Left renal cortex interstitium (tissue), 4 donors: ENCODE results near the gene B4GALT6. TPM values are rescaled to one million over a fixed set of nuclear protein-coding genes. Genes with fewer than 3 reads are reported as not detected.
"Not testable (repeated sequence)": the region's sequence is repeated elsewhere in the genome, so short reads cannot be mapped to it uniquely, and the experiment has no call there.

ENCODE experiments used
- DNase-seq, 4 donors: peaks; one replicate each; pipeline ENCODE4 v3.0.0-alpha.2; 2013; ENCODE audit warnings: low read depth in 4 of 4, low spot score in 2 of 4, missing footprints in 1 of 4
- polyA plus RNA-seq, 4 donors: library from polyadenylated mRNA; unstranded; fragments of 120-200 nt; gene quantifications; one replicate each; pipeline ENCODE4 v1.2.1, GENCODE V29; 2013; ENCODE audit not compliant: insufficient read length in 4 of 4

Gene B4GALT6
- 10 to 100 TPM; 14.3 to 18.1 (median 15.2) TPM for polyA plus RNA-seq

- DNase-seq: peak in 3 of 4 donors; percentile 21 to 34 (median 28)
Observed at GRCh38 chr18:31684279-31685096, at the start of gene B4GALT6. TSS of gene B4GALT6 (minus strand) at chr18:31684581. CDS start at chr18:31684426, 155 bp downstream.

- DNase-seq: no peak
Observed at GRCh38 chr18:31731628-31732027, 47.2 kb upstream of the B4GALT6 start.

- DNase-seq: not testable (repeated sequence)
Observed at GRCh38 chr18:31729196-31729595, 44.8 kb upstream of the B4GALT6 start.

- DNase-seq: no peak
Observed at GRCh38 chr18:31723990-31724711, 39.8 kb upstream of the B4GALT6 start.

GRCh38 chr18:31723639-31723989, 39.2 kb upstream of the B4GALT6 start:
- no peak for DNase-seq

GRCh38 chr18:31722369-31722957, 38.1 kb upstream of the B4GALT6 start:
- DNase-seq: peak in 3 of 4 donors; percentile 50 to 68 (median 51)

- DNase-seq: no peak
Observed at GRCh38 chr18:31721601-31722000, 37.2 kb upstream of the B4GALT6 start.

- no peak for DNase-seq
Observed at GRCh38 chr18:31720867-31721266, 36.5 kb upstream of the B4GALT6 start.

- no peak for DNase-seq
Observed at GRCh38 chr18:31719363-31720006, 35.1 kb upstream of the B4GALT6 start.

- DNase-seq: no peak
Observed at GRCh38 chr18:31718386-31718785, 34.0 kb upstream of the B4GALT6 start.

GRCh38 chr18:31716362-31716761, 32.0 kb upstream of the B4GALT6 start:
- no peak for DNase-seq

- no peak for DNase-seq
Observed at GRCh38 chr18:31711365-31712172, 27.2 kb upstream of the B4GALT6 start.

- no peak for DNase-seq
Observed at GRCh38 chr18:31710826-31711225, 26.4 kb upstream of the B4GALT6 start.

GRCh38 chr18:31707815-31708214, 23.4 kb upstream of the B4GALT6 start:
- no peak for DNase-seq

GRCh38 chr18:31702449-31702848, 18.1 kb upstream of the B4GALT6 start:
- no peak for DNase-seq

GRCh38 chr18:31701744-31702143, 17.4 kb upstream of the B4GALT6 start:
- no peak for DNase-seq

- DNase-seq: no peak
Observed at GRCh38 chr18:31700990-31701389, 16.6 kb upstream of the B4GALT6 start.

GRCh38 chr18:31697351-31698298, 13.2 kb upstream of the B4GALT6 start:
- DNase-seq: no peak

- no peak for DNase-seq
Observed at GRCh38 chr18:31695989-31696388, 11.6 kb upstream of the B4GALT6 start.
